Endothelial cell of umbilical vein (primary cell): Measurements from ENCODE around the gene ATOX1. TPM values are rescaled to one million over a fixed set of nuclear protein-coding genes. Genes with fewer than 3 reads are reported as not detected.

Source experiments
- BruUV-seq: library from RNA; stranded (reverse); fragments of 400-500 nt; replicated peaks from 2 replicates; lab custom pipeline; 2021; lab: Mats Ljungman, UMichigan
- CTCF ChIA-PET: fragments of 300-600, 350-600 bp; sonication (Branson Sonifier 250); formaldehyde crosslinking; loops from one replicate; lab custom pipeline; 2021; ENCODE audit warnings: antibody characterized with exemption, inconsistent platforms; lab: Charles Lee
- POLR2A ChIA-PET: fragments of 300-600, 350-600 bp; sonication (Branson Sonifier 250); formaldehyde crosslinking; loops from one replicate; lab custom pipeline; 2021; ENCODE audit warnings: antibody characterized with exemption, inconsistent platforms; lab: Charles Lee
- DNase-seq: peaks from one replicate; pipeline ENCODE4 v3.0.0-alpha.2; 2011; ENCODE audit warnings: low read depth, low spot score
- FAIRE-seq: peaks from 2 replicates; lab custom pipeline; 2011; peaks lifted over from hg19 to GRCh38; lab: Jason Lieb, UNC
- H2AFZ ChIP-seq: 2 replicates; pipeline ENCODE4 v1.6.0; 2012; ENCODE audit warnings: low read depth, low read length, control low read depth, inconsistent platforms
- H3K27ac ChIP-seq: 2 replicates; pipeline ENCODE4 v1.5.1; 2011; ENCODE audit warnings: low read depth, mild to moderate bottlenecking, control low read depth, low read length, moderate library complexity; ENCODE audit not compliant: insufficient read depth
- H3K27me3 ChIP-seq, 2 experiments: 2 replicates each; pipeline versions ENCODE4 v1.6.0 to v1.6.1; 2011; ENCODE audit warnings: low read length in 2 of 2, mixed read lengths in 1 of 2; ENCODE audit not compliant: control insufficient read depth in 2 of 2, insufficient read depth in 2 of 2
- H3K36me3 ChIP-seq, 2 experiments: 2 replicates in 1 of 2; 3 replicates in 1 of 2; pipeline ENCODE4 v1.5.1; 2011; ENCODE audit warnings: low read length in 2 of 2, mild to moderate bottlenecking in 1 of 2, moderate library complexity in 1 of 2; ENCODE audit not compliant: control insufficient read depth in 2 of 2, insufficient read depth in 2 of 2; ENCODE audit errors: extremely low read depth in 1 of 2
- H3K4me1 ChIP-seq: 3 replicates; pipeline ENCODE4 v1.5.1; 2011; ENCODE audit warnings: mild to moderate bottlenecking, low read length; ENCODE audit not compliant: control insufficient read depth, insufficient read depth; ENCODE audit errors: extremely low read depth
- H3K4me2 ChIP-seq: 2 replicates; pipeline ENCODE4 v1.6.1; 2011; ENCODE audit warnings: low read length, control low read depth, mixed read lengths; ENCODE audit not compliant: insufficient read depth
- H3K4me3 ChIP-seq, 3 experiments: fragments of 200-600 bp in 1 of 3; sonication (generic), shearing (Covaris generic) in 1 of 3; replicated peaks in 1 of 3; 2 replicates each; pipeline ENCODE4 v1.5.1; 2011 to 2016; ENCODE audit warnings: control low read depth in 3 of 3, low read length in 3 of 3, mild to moderate bottlenecking in 2 of 3, inconsistent platforms in 1 of 3, low read depth in 1 of 3, moderate library complexity in 1 of 3; ENCODE audit not compliant: insufficient read depth in 1 of 3
- H3K79me2 ChIP-seq: 2 replicates; pipeline ENCODE4 v1.6.0; 2012; ENCODE audit warnings: low read length, inconsistent platforms; ENCODE audit not compliant: control insufficient read depth, insufficient read depth
- H3K9ac ChIP-seq: replicated peaks from 2 replicates; pipeline ENCODE3; 2011; ENCODE audit warnings: low read length, control low read depth; ENCODE audit not compliant: insufficient read depth; ENCODE audit errors: extremely low read depth
- H3K9me1 ChIP-seq: replicated peaks from 3 replicates; pipeline ENCODE4 v1.6.0; 2011; ENCODE audit warnings: mild to moderate bottlenecking, low read length; ENCODE audit not compliant: control insufficient read depth, insufficient read depth; ENCODE audit errors: extremely low read depth
- H3K9me3 ChIP-seq: replicated peaks from 2 replicates; pipeline ENCODE4 v1.5.1; 2012; ENCODE audit warnings: low read length, inconsistent platforms; ENCODE audit not compliant: control insufficient read depth, insufficient read depth
- H4K20me1 ChIP-seq: replicated peaks from 2 replicates; pipeline ENCODE3; 2011; ENCODE audit warnings: mild to moderate bottlenecking, low read length; ENCODE audit not compliant: control insufficient read depth, insufficient read depth; ENCODE audit errors: extremely low read depth
- FOS ChIP-seq: IDR thresholded peaks from 2 replicates; pipeline ENCODE4 v1.6.1; 2011; ENCODE audit warnings: mild to moderate bottlenecking, low read length, moderate library complexity, borderline replicate concordance; ENCODE audit not compliant: insufficient read depth
- GATA2 ChIP-seq: IDR thresholded peaks from 2 replicates; pipeline ENCODE4 v1.7.0; 2011; ENCODE audit warnings: low read depth, mild to moderate bottlenecking, moderate library complexity, mixed read lengths, low read length; ENCODE audit not compliant: insufficient read length, insufficient read depth
- JUN ChIP-seq: IDR thresholded peaks from 2 replicates; pipeline ENCODE4 v1.6.1; 2011; ENCODE audit warnings: borderline replicate concordance, low read depth; ENCODE audit not compliant: insufficient read length, insufficient read depth
- MAX ChIP-seq: IDR thresholded peaks from 2 replicates; pipeline ENCODE4 v1.6.1; 2011; ENCODE audit not compliant: insufficient read depth, insufficient read length
- dilution Hi-C: fragments of 300-500 bp; cut with MboI; formaldehyde crosslinking; loops from one replicate; pipeline ENCODE4 v1.15.0; 2019; ENCODE audit warnings: low sequenced_read_pairs; ENCODE audit not compliant: extremely low pct_ligation_motif_present
- intact Hi-C: fragments of 100-400 bp; cut with micrococcal nuclease; formaldehyde crosslinking; loops from one replicate; pipeline ENCODE4 v1.10.0; 2022
- polyA plus RNA-seq, 4 experiments: library from polyadenylated mRNA; depleted of rRNA in 3 of 4; stranded (reverse) in 3 of 4; unstranded in 1 of 4; fragments of >200 nt; gene quantifications; 2 replicates each; pipeline versions ENCODE4 v1.2.1 to v1.2.3, GENCODE V29; 2011 to 2012; ENCODE audit warnings: missing spikeins in 1 of 4
- total RNA-seq: library from RNA; stranded (reverse); gene quantifications from 2 replicates; pipeline ENCODE4 v1.2.3, GENCODE V29; 2021
- TF ChIP-seq, protein P1 (sequence below), 2 donors: IDR thresholded peaks; 1 replicate in 1 of 2; 2 replicates in 1 of 2; pipeline ENCODE4 v1.5.1; 2011; ENCODE audit warnings: low read length in 2 of 2, mild to moderate bottlenecking in 2 of 2, moderate library complexity in 2 of 2, control low read depth in 1 of 2, inconsistent platforms in 1 of 2, low read depth in 1 of 2; ENCODE audit not compliant: insufficient read depth in 1 of 2; ENCODE audit errors: extremely low read depth in 1 of 2

Gene ATOX1
- total and polyA plus RNA-seq, 2 donors (not counting 3 experiments of a cell fraction or from before 2014, with no cell fraction given) = 113 to 292 TPM

DNA sequence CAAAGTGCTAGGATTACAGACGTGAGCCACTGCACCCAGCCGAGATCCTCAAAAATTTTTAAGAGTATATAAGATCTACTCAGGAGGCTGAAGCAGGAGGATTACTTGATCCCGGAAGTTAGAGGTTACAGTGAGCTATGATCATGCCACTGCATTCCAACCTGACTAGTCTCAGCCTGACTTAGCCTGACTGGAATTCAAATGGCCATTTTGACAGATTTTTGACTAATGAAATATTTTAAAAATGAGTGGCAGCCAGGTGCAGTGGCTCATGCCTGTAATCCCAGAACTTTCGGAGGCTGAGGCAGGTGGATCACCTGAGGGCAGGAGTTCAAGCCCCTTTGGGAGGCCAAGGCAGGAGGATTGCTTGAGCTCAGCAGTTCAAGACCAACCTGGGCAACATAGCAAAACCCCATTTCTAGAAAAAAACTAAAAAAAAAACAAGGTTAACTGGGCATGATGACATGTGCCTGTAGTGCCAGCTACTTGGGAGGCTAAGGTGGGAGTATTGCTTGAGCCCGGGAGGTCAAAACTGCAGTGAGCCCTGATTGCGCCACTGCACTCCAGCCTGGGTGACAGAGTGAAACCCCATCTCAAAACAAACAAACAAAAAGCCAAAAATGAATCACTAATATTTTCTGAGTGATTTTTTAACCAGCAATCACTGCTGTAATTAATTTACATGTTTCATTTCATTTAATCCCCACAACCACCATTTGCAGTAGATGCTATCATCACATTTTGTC, 16.6 kb downstream of the ATOX1 start:
- Histone ChIP-seq H3K4me3 (no peak overlapping the region), H3K9me1 (no peaks in the 10 kb centered on the region), H3K4me1 (peaks cover 51% of the 10 kb centered on the region), H3K36me3 (no peaks in the 10 kb centered on the region), H2AFZ (no peak overlapping the region), H3K79me2 (no peaks in the 10 kb centered on the region), H3K9ac (no peak overlapping the region), H3K27ac (peak overlapping the region; percentile 88), H3K9me3 (no peaks in the 10 kb centered on the region), H3K4me2 (no peak overlapping the region), H4K20me1 (no peaks in the 10 kb centered on the region), H3K27me3 (no peaks in the 10 kb centered on the region)
- DNase-seq (peak; percentile 34), FAIRE-seq (peak; percentile 60)
- ChIA-PET POLR2A (interaction anchor here (0.5 to 3.6 kb wide), 5 partner anchors 42 to 83 kb away, joined by 3 to 16 read pairs (median 7); no protein-coding TSS in a partner anchor), CTCF (interaction anchor here (0.7 to 10.7 kb wide), 29 partner anchors 11 to 489 kb away, joined by 3 to 323 read pairs (median 9); partner anchors contain the start of genes ATOX1, G3BP1, GM2A and SLC36A1)
- TF ChIP-seq MAX = no peak
- TF ChIP-seq FOS = peak; percentile 41
- peak; percentile 16 for TF ChIP-seq JUN
- TF ChIP-seq GATA2 = no peak
- TF ChIP-seq, protein P1, sequence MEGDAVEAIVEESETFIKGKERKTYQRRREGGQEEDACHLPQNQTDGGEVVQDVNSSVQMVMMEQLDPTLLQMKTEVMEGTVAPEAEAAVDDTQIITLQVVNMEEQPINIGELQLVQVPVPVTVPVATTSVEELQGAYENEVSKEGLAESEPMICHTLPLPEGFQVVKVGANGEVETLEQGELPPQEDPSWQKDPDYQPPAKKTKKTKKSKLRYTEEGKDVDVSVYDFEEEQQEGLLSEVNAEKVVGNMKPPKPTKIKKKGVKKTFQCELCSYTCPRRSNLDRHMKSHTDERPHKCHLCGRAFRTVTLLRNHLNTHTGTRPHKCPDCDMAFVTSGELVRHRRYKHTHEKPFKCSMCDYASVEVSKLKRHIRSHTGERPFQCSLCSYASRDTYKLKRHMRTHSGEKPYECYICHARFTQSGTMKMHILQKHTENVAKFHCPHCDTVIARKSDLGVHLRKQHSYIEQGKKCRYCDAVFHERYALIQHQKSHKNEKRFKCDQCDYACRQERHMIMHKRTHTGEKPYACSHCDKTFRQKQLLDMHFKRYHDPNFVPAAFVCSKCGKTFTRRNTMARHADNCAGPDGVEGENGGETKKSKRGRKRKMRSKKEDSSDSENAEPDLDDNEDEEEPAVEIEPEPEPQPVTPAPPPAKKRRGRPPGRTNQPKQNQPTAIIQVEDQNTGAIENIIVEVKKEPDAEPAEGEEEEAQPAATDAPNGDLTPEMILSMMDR (IDR thresholded peaks at IDR 0.05; ENCODE audit: extremely low read depth in 1 of 2, insufficient read depth in 1 of 2, low read depth in 1 of 2, low read length in 2 of 2) = no peak
- intact Hi-C loops (loop anchor here (1.0 to 5.0 kb wide), 6 partner anchors 65 to 425 kb away; partner anchors contain the start of gene SLC36A1), dilution Hi-C loops (no loop called here)
- BruUV-seq = no TSS peak
